CD14-positive monocyte (primary cell): ENCODE data around the gene RAB40B. TPM values are rescaled to one million over a fixed set of nuclear protein-coding genes. Genes with fewer than 3 reads are reported as not detected.

Experiments used
- DNase-seq, 3 donors: peaks; one replicate each; pipeline ENCODE4 v3.0.0-alpha.2; 2011 to 2022
- H2AFZ ChIP-seq: 2 replicates; pipeline ENCODE4 v1.6.0; 2012; ENCODE audit warnings: mild to moderate bottlenecking, low read depth, low read length, inconsistent platforms; ENCODE audit not compliant: insufficient read depth, poor library complexity, severe bottlenecking
- H3K27ac ChIP-seq, 2 donors: 1 replicate in 1 of 2; 2 replicates in 1 of 2; pipeline ENCODE4 v1.5.1; 2012 to 2013; ENCODE audit warnings: low read length in 2 of 2, control low read depth in 1 of 2, inconsistent platforms in 1 of 2, low read depth in 1 of 2, mild to moderate bottlenecking in 1 of 2
- H3K27me3 ChIP-seq, 2 donors: one replicate each; pipeline versions ENCODE4 v1.6.0 to v1.6.1; 2011 to 2013; ENCODE audit warnings: low read length in 2 of 2; ENCODE audit not compliant: control insufficient read depth in 2 of 2, insufficient read depth in 2 of 2
- H3K36me3 ChIP-seq, 2 donors: replicated peaks in 1 of 2; 1 replicate in 1 of 2; 2 replicates in 1 of 2; pipeline versions ENCODE4 v1.5.1 to v1.6.1; 2012 to 2013; ENCODE audit warnings: low read length in 2 of 2, control low read depth in 1 of 2, inconsistent platforms in 1 of 2, mild to moderate bottlenecking in 1 of 2; ENCODE audit not compliant: insufficient read depth in 2 of 2, control insufficient read depth in 1 of 2
- H3K4me1 ChIP-seq, 2 donors: 1 replicate in 1 of 2; 2 replicates in 1 of 2; pipeline versions ENCODE4 v1.5.1 to v1.6.1; 2012 to 2013; ENCODE audit warnings: low read length in 2 of 2, control low read depth in 1 of 2, inconsistent platforms in 1 of 2, mild to moderate bottlenecking in 1 of 2, moderate library complexity in 1 of 2; ENCODE audit not compliant: insufficient read depth in 2 of 2, control insufficient read depth in 1 of 2
- H3K4me2 ChIP-seq: replicated peaks from 2 replicates; pipeline ENCODE3; 2012; ENCODE audit warnings: low read length, moderate library complexity, mild to moderate bottlenecking; ENCODE audit not compliant: poor library complexity, severe bottlenecking; ENCODE audit errors: extremely low read depth
- H3K4me3 ChIP-seq, 3 experiments: fragments of 200-600 bp in 1 of 3; sonication (generic) in 1 of 3; replicated peaks in 1 of 3; 1 replicate in 2 of 3; 2 replicates in 1 of 3; pipeline ENCODE4 v1.5.1; 2011 to 2013; ENCODE audit warnings: low read length in 3 of 3, mild to moderate bottlenecking in 3 of 3, control low read depth in 2 of 3, low read depth in 2 of 3, inconsistent platforms in 1 of 3, moderate library complexity in 1 of 3
- H3K79me2 ChIP-seq: 2 replicates; pipeline ENCODE4 v1.6.0; 2012; ENCODE audit warnings: mild to moderate bottlenecking, control low read depth, inconsistent platforms, low read length, moderate library complexity; ENCODE audit not compliant: insufficient read depth
- H3K9ac ChIP-seq: 2 replicates; pipeline ENCODE4 v1.6.0; 2017; ENCODE audit warnings: low read length, mild to moderate bottlenecking; ENCODE audit not compliant: insufficient read depth, poor library complexity, severe bottlenecking
- H3K9me3 ChIP-seq, 2 donors: replicated peaks in 1 of 2; 1 replicate in 1 of 2; 2 replicates in 1 of 2; pipeline versions ENCODE4 v1.5.1 to v1.6.1; 2012 to 2013; ENCODE audit warnings: low read length in 2 of 2, control low read depth in 1 of 2; ENCODE audit not compliant: control insufficient read depth in 1 of 2, insufficient read depth in 1 of 2
- H4K20me1 ChIP-seq: 2 replicates; pipeline ENCODE4 v1.6.0; 2012; ENCODE audit warnings: mild to moderate bottlenecking, low read length, control low read depth, moderate library complexity; ENCODE audit not compliant: insufficient read depth
- H3K27ac Mint-ChIP-seq, 7 donors: one replicate each; pipeline ENCODE4 v1.8.0; 2020; ENCODE audit warnings: mild to moderate bottlenecking in 7 of 7, mixed read lengths in 7 of 7, moderate library complexity in 6 of 7, inconsistent platforms in 2 of 7
- H3K27me3 Mint-ChIP-seq, 3 donors: one replicate each; pipeline ENCODE4 v1.8.0; 2021 to 2022; ENCODE audit warnings: low read depth in 3 of 3, mild to moderate bottlenecking in 3 of 3, mixed read lengths in 3 of 3, moderate library complexity in 3 of 3, inconsistent platforms in 1 of 3
- H3K36me3 Mint-ChIP-seq, 2 donors: one replicate each; pipeline ENCODE4 v1.8.0; 2020; ENCODE audit warnings: mixed read lengths in 2 of 2, inconsistent platforms in 1 of 2, mild to moderate bottlenecking in 1 of 2
- H3K4me1 Mint-ChIP-seq: one replicate; pipeline ENCODE4 v1.8.0; 2020; ENCODE audit warnings: mild to moderate bottlenecking, mixed read lengths
- H3K4me3 Mint-ChIP-seq, 2 donors: one replicate each; pipeline ENCODE4 v1.8.0; 2020; ENCODE audit warnings: mild to moderate bottlenecking in 2 of 2, mixed read lengths in 2 of 2, moderate library complexity in 1 of 2
- H3K9me3 Mint-ChIP-seq, 7 donors: one replicate each; pipeline ENCODE4 v1.8.0; 2020 to 2022; ENCODE audit warnings: mixed read lengths in 7 of 7, mild to moderate bottlenecking in 6 of 7, moderate library complexity in 6 of 7, inconsistent platforms in 2 of 7
- WGBS: methylation state at CpG from one replicate; pipeline ENCODE4 v1.1.5; 2013; ENCODE audit warnings: missing lambda C conversion rate; ENCODE audit not compliant: insufficient coverage; 5-methylcytosine and 5-hydroxymethylcytosine counted together
- intact Hi-C, 2 donors: fragments of 100-400 bp; cut with micrococcal nuclease; formaldehyde crosslinking; loops; one replicate each; pipeline versions ENCODE4 v1.15.0 to v1.15.1; 2023
- polyA plus RNA-seq, 3 donors: library from polyadenylated mRNA; depleted of rRNA in 1 of 3; unstranded in 2 of 3; stranded (reverse) in 1 of 3; fragments of 300-500 nt in 2 of 3; fragments of >200 nt in 1 of 3; fragmentation: Illumina TruSeq in 2 of 3; gene quantifications; 1 replicate in 2 of 3; 2 replicates in 1 of 3; pipeline ENCODE4 v1.2.3, GENCODE V29; 2012 to 2021
- TF ChIP-seq, protein P1 (sequence below): fragments of 200-600 bp; IDR thresholded peaks from one replicate; pipeline ENCODE4 v1.8.0; 2022; ENCODE audit warnings: antibody characterized with exemption, mild to moderate bottlenecking

The RAB40B gene
- polyA plus RNA-seq, 3 donors = 0.75 to 2.2 (median 0.95) TPM

- Histone ChIP-seq H3K27me3 (no peaks in the 10 kb centered on the region), H3K9ac (no peak overlapping the region), H3K4me2 (no peak overlapping the region), H3K4me1 (no peaks in the 10 kb centered on the region), H3K79me2 (no peaks in the 10 kb centered on the region), H3K9me3 (no peaks in the 10 kb centered on the region), H2AFZ (no peak overlapping the region), H4K20me1 (no peaks in the 10 kb centered on the region), H3K27ac (no peak overlapping the region), H3K36me3 (peaks cover 49 to 91% of the 10 kb centered on the region in 2 donors), H3K4me3 (no peak overlapping the region)
- H3K27ac Mint-ChIP-seq = peak overlapping the region in 1 of 7 donors; percentile 6
- peaks cover 0 to 2% (median 0%) of the 10 kb centered on the region in 3 donors for H3K27me3 Mint-ChIP-seq
- 96% methylated on average over 16 of the region's 22 CpGs for WGBS
- H3K36me3 Mint-ChIP-seq = peaks cover 74 to 88% of the 10 kb centered on the region in 2 donors
- intact Hi-C loops = no loop called here
- TF ChIP-seq, protein P1, sequence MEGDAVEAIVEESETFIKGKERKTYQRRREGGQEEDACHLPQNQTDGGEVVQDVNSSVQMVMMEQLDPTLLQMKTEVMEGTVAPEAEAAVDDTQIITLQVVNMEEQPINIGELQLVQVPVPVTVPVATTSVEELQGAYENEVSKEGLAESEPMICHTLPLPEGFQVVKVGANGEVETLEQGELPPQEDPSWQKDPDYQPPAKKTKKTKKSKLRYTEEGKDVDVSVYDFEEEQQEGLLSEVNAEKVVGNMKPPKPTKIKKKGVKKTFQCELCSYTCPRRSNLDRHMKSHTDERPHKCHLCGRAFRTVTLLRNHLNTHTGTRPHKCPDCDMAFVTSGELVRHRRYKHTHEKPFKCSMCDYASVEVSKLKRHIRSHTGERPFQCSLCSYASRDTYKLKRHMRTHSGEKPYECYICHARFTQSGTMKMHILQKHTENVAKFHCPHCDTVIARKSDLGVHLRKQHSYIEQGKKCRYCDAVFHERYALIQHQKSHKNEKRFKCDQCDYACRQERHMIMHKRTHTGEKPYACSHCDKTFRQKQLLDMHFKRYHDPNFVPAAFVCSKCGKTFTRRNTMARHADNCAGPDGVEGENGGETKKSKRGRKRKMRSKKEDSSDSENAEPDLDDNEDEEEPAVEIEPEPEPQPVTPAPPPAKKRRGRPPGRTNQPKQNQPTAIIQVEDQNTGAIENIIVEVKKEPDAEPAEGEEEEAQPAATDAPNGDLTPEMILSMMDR = no peak
- no peak overlapping the region for H3K4me3 Mint-ChIP-seq
- peaks cover 4% of the 10 kb centered on the region for H3K4me1 Mint-ChIP-seq
- H3K9me3 Mint-ChIP-seq = no peaks in the 10 kb centered on the region
- no peak for DNase-seq
Measured at GRCh38 chr17:82614095-82614631, 84.3 kb downstream of the RAB40B start.

- Histone ChIP-seq H3K4me2 (no peak overlapping the region), H4K20me1 (no peaks in the 10 kb centered on the region), H2AFZ (no peak overlapping the region), H3K27me3 (no peaks in the 10 kb centered on the region), H3K4me1 (no peaks in the 10 kb centered on the region), H3K27ac (no peak overlapping the region), H3K36me3 (peaks cover 42 to 90% of the 10 kb centered on the region in 2 donors), H3K79me2 (no peaks in the 10 kb centered on the region), H3K9ac (no peak overlapping the region), H3K9me3 (no peaks in the 10 kb centered on the region), H3K4me3 (no peak overlapping the region)
- WGBS = 94% methylated on average over 37 of the region's 37 CpGs
- Mint-ChIP-seq H3K9me3 (no peaks in the 10 kb centered on the region), H3K27me3 (peaks cover 0 to 2% (median 0%) of the 10 kb centered on the region in 3 donors), H3K4me1 (peaks cover 4% of the 10 kb centered on the region), H3K36me3 (peaks cover 70 to 86% of the 10 kb centered on the region in 2 donors), H3K4me3 (no peak overlapping the region), H3K27ac (peak overlapping the region in 2 of 7 donors; percentile 29 to 66)
- TF ChIP-seq, protein P1 = no peak
- intact Hi-C loops = no loop called here
- no peak for DNase-seq
Measured at GRCh38 chr17:82613283-82614094, 85.0 kb downstream of the RAB40B start.
